Measurements from ENCODE around the gene PRLH. TPM values are rescaled to one million over a fixed set of nuclear protein-coding genes. Genes with fewer than 3 reads are reported as not detected.

PRLH gene
- total and polyA plus RNA-seq, 2 of the 13 experiments (the other 11 are each of a cell fraction or from before 2014, with no cell fraction given), result not detected

DNA sequence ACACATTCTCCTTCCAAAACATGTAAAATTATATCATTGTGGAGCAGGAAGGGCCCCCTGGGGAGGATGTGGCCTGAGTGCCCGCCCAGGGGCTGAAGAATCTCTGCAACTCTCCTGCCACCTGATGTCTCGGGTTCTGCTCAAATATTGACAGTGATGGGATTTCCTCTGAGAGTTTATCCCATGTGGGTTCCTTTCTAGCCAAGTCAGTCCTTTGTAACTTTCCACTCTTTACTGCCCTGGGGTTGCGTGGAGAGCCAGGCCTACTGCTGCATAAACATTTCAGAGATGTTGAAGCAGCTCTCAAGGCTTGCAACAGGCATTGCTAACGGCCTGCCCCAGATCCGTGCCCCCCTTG, 28.1 kb downstream of the PRLH start:
- peaks cover 96% of the 10 kb centered on the region for H3K4me1 ChIP-seq (ENCODE audit: insufficient read depth, low read length)
- no peaks in the 10 kb centered on the region for H3K9me3 ChIP-seq (ENCODE audit: low read length)
- FAIRE-seq, result peak; percentile 86
- H2AFZ ChIP-seq (ENCODE audit: low read length), result no peak overlapping the region
- H3K27me3 ChIP-seq (ENCODE audit: control insufficient read depth in 1 of 2, insufficient read depth in 2 of 2, low read length in 2 of 2), result no peaks in the 10 kb centered on the region; a peak in 1 of 5 replicates
- 6% methylated on average over 5 of the region's 5 CpGs for WGBS (ENCODE audit: low lambda C conversion rate)
- in situ Hi-C loops (cut with HindIII; ENCODE audit: extremely low pct_ligation_motif_present, low pct_unique_long_range_greater_than_20kb), result no loop called here
- peak overlapping the region; percentile 64 for H3K4me2 ChIP-seq (ENCODE audit: low read depth, low read length)
- ATAC-seq, result peak; percentile 10
- intact Hi-C loops (cut with micrococcal nuclease; ENCODE audit: unreplicated experiment), result no loop called here
- CTCF ChIA-PET (ENCODE audit: low intra/inter-chr PET ratio, low total read pairs), result no interaction called here
- peak overlapping the region; percentile 41 for H3K9ac ChIP-seq (ENCODE audit: insufficient read depth, low read depth, low read length)
- peak overlapping the region; percentile 72 for H3K27ac ChIP-seq (ENCODE audit: extremely low read length, insufficient read depth, low read length)
- H4K20me1 ChIP-seq (ENCODE audit: insufficient read depth, low read length), result no peaks in the 10 kb centered on the region
- POLR2A ChIA-PET, result interaction anchor here (1.6 kb wide), 1 partner anchor 9 kb away, joined by 5 read pairs; no protein-coding TSS in a partner anchor
- peak overlapping the region in 2 of 3 experiments; percentile 10 to 21; a peak in 2 of 6 replicates for H3K4me3 ChIP-seq (replicated peaks in 1 of 3; ENCODE audit: insufficient read depth in 1 of 3, low read depth in 2 of 3, low read length in 3 of 3)
- DNase-seq (ENCODE audit: low spot score), result peak; percentile 85
- BruUV-seq (replicated peaks), result no TSS peak
- no peaks in the 10 kb centered on the region for H3K36me3 ChIP-seq (replicated peaks in 1 of 2; ENCODE audit: control insufficient read depth in 1 of 2, insufficient read depth in 2 of 2, low read length in 2 of 2)
- H3K79me2 ChIP-seq (ENCODE audit: insufficient read depth, low read length), result peaks cover 11% of the 10 kb centered on the region
- TF ChIP-seq ZC3H13 (CRISPR knock-in tag; IDR thresholded peaks at IDR 0.05), result no peak
- no peak for TF ChIP-seq HDAC6 (IDR thresholded peaks at IDR 0.05; ENCODE audit: low read depth, low read length)
- TF ChIP-seq, protein P1, sequence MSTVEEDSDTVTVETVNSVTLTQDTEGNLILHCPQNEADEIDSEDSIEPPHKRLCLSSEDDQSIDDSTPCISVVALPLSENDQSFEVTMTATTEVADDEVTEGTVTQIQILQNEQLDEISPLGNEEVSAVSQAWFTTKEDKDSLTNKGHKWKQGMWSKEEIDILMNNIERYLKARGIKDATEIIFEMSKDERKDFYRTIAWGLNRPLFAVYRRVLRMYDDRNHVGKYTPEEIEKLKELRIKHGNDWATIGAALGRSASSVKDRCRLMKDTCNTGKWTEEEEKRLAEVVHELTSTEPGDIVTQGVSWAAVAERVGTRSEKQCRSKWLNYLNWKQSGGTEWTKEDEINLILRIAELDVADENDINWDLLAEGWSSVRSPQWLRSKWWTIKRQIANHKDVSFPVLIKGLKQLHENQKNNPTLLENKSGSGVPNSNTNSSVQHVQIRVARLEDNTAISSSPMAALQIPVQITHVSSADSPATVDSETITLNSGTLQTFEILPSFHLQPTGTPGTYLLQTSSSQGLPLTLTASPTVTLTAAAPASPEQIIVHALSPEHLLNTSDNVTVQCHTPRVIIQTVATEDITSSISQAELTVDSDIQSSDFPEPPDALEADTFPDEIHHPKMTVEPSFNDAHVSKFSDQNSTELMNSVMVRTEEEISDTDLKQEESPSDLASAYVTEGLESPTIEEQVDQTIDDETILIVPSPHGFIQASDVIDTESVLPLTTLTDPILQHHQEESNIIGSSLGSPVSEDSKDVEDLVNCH (CRISPR knock-in tag; IDR thresholded peaks at IDR 0.05), result 0 out of 2 replicates have a peak, but pooled peaks have one; percentile 25
- no peak for TF ChIP-seq ZNF207 (IDR thresholded peaks at IDR 0.05; ENCODE audit: borderline replicate concordance)
- no peak for TF ChIP-seq GPN1 (CRISPR knock-in tag; IDR thresholded peaks at IDR 0.05; ENCODE audit: borderline replicate concordance)
- peak; percentile 59; the same call in 1 of the 2 replicates for TF ChIP-seq ZNF710 (CRISPR knock-in tag; IDR thresholded peaks at IDR 0.05; ENCODE audit: borderline replicate concordance)
- no peak for TF ChIP-seq ZNF549 (CRISPR knock-in tag; IDR thresholded peaks at IDR 0.05)
- TF ChIP-seq THYN1 (CRISPR knock-in tag; IDR thresholded peaks at IDR 0.05; ENCODE audit: borderline replicate concordance, low read depth), result 0 out of 2 replicates have a peak, but pooled peaks have one; percentile 5
- TF ChIP-seq ZXDC (CRISPR knock-in tag; IDR thresholded peaks at IDR 0.05), result no peak
- no peak for TF ChIP-seq SOX6 (IDR thresholded peaks at IDR 0.05)
- peak; percentile 79 for TF ChIP-seq SOX6 (CRISPR knock-in tag; IDR thresholded peaks at IDR 0.05)
- TF ChIP-seq ZSCAN22 (CRISPR knock-in tag; IDR thresholded peaks at IDR 0.05), result no peak
- TF ChIP-seq FOXO4 (CRISPR knock-in tag; conservative IDR thresholded peaks at IDR 0.05), result no peak
- TF ChIP-seq MTF2 (CRISPR knock-in tag; IDR thresholded peaks at IDR 0.05; ENCODE audit: borderline replicate concordance), result no peak
- TF ChIP-seq KLF9 (CRISPR knock-in tag; IDR thresholded peaks at IDR 0.05; ENCODE audit: low read depth), result no peak
- TF ChIP-seq, protein P2, sequence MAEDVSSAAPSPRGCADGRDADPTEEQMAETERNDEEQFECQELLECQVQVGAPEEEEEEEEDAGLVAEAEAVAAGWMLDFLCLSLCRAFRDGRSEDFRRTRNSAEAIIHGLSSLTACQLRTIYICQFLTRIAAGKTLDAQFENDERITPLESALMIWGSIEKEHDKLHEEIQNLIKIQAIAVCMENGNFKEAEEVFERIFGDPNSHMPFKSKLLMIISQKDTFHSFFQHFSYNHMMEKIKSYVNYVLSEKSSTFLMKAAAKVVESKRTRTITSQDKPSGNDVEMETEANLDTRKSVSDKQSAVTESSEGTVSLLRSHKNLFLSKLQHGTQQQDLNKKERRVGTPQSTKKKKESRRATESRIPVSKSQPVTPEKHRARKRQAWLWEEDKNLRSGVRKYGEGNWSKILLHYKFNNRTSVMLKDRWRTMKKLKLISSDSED (CRISPR knock-in tag; IDR thresholded peaks at IDR 0.05), result no peak
